Hypothalamus (tissue), 51 donors: Measurements from ENCODE around the gene MRPL39.
A peak's percentile ranks its signal among the peaks of the same experiment; 100 is the strongest.
"Not testable (repeated sequence)": the region's sequence is repeated elsewhere in the genome, so short reads cannot be mapped to it uniquely, and the experiment has no call there.

Experiments used
- DNase-seq, 51 donors: peaks; one replicate each; lab custom pipeline; 2025; lab: John Stamatoyannopoulos, UW

Gene MRPL39

DNA sequence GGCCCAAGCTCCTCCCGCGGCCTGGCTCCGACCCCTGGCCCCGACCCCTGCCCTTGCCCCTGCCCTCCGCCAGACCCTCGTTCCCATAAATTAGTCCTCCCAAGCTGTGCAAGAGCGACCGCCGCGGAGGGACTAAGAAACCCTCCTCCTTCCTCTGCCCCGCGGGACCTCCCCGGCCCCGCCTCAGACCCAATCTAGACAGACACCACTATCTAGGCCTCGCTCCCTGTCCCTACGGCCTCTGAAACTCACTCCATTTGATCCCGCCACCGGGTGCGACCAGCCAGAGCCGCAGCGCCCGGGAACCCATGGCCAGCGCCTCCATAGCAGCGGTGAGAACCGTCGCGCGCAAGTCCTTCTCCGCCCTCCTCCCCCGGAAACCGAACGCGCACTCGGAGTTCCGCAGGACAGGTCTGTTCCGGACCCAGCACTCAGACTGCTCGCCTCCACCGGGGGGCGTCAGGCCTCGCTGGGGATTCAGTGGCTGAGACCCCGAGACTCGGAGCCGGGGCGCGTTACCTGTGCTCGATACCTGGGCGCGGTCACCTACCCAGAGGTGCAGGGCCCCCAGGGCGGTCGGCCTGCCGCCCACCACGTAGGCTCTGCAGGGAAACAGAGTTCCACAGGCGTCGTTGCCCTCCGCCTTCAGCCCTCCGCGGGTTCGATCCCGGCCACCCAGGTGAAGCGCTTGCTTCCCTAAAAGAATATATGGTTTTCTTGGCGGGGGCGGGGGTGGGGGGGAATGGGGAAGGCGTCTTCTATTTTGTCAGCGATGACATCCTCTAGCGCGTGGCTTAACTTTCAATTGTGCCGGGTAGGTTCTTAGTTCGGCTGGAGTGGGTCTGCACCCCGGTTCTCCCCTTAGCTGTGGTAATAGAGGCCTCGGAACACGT is at the start of gene MRPL39:
TSS of gene MRPL39 (minus strand) at position 331 of the 893 bp plus-strand sequence. CDS start at position 325, 6 bp downstream.
- peak; percentile 31 to 89 (median 75) for DNase-seq

DNA sequence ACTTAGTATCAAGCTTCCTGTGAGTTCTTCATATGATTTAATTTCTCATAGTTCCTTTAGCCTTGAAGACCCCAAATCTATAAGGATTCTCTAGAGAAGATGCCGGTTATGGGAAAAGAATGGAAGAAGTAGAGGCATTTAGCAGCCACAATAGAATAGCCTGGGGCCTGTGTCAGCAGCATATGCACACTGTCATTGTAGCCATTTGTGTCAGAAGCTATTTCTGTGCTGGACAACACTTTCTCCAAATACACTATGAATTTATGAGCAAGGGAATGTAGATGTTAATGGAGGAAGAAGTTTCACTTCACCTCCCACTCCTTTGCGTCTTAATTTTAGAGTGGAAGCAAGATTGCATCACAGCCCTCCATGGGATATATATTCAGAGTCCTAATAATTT is 49.1 kb upstream of the MRPL39 start:
- no peak for DNase-seq

DNA sequence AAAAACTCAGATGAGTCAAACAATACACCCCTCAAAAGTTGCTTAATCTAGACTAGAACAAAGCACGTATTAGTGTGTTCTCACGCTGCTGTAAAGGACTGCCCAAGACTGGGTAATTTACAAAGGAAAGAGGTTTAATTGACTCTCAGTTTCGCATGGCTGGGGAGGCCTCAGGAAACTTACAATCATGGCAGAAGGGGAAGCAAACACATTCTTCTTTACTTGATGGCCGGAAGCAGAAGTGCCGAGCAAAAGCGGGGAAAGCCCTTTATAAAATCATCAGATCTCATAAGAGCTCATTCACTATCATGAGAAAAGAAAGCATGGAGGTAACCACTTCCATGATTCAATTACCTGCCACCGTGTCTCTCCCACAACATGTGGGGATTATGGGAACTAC is 41.9 kb upstream of the MRPL39 start:
- no peak for DNase-seq

DNA sequence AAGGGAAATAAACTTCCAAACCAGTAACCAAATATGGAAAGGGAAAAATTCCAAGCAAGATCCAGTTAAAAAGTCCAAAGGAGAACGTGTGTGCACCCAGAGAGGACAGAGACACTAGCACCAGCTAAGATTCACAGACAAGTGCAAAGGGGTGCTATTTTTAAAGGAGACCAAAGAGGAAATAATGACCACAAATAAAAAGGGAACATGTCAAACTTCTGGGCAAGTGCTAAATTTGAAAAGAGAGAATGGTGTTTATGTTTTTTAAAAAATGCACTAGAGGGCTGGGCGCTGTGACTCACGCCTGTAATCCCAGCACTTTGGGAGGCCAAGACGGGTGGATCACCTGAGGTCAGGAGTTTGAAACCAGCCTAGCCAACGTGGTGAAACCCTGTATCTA is 40.4 kb upstream of the MRPL39 start:
- no peak for DNase-seq

DNA sequence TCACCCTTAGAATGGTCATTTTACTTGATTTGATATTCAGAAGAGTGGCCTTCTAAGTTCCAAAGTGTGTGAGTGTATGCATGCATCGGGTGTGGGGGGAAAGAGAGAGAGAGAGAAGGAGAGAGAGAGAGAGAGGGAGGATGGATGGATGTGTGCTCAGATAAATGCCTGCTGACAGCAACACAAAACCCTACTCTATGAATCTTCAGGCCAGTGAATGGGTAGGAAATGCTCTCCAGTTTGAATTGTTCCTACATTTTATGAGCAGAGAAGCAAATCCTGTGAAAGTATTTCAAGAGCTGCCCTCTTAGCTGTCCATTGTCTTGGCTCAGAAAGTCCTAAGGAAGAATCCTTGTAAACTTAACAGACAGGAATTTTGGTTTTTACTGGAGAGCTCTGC is 39.2 kb upstream of the MRPL39 start:
- DNase-seq: no peak

DNA sequence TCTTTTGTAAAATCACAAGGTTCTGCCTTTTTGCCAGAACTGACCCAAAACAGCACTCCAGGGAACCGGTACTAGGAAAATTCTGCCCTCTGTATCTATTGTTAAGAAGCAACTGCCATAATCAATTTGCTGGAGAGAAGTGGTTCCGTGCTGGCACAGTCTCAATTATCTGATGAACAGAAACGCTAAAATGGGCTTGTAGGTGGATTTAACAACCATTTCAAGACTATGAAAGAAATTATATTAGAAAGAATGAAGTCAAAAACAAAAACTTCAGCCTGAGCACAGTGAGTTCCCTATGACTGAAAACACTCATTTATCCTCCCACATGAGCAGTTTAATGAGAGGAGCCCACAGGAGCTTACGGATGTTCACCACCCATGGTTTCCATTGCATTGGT is 36.2 kb upstream of the MRPL39 start:
- DNase-seq: peak in 1 of 51 donors; percentile 34

DNA sequence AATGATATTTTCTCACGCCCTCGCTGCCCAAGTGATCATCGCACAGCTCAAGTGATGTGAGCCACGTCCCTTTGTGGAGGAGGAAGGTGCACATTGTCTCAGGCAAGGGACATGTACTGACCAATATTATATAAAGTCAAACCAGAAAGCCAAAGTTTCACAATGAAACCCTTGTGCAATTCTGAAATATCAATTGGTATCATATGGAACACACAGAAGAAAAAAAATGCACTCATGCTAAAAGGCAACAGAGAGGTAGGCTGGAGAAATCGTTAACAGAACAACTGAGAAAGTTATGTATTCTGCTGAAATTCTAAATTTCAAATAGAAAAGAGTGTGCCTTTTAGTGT is 33.6 kb upstream of the MRPL39 start:
- DNase-seq: peak in 1 of 51 donors; percentile 28

DNA sequence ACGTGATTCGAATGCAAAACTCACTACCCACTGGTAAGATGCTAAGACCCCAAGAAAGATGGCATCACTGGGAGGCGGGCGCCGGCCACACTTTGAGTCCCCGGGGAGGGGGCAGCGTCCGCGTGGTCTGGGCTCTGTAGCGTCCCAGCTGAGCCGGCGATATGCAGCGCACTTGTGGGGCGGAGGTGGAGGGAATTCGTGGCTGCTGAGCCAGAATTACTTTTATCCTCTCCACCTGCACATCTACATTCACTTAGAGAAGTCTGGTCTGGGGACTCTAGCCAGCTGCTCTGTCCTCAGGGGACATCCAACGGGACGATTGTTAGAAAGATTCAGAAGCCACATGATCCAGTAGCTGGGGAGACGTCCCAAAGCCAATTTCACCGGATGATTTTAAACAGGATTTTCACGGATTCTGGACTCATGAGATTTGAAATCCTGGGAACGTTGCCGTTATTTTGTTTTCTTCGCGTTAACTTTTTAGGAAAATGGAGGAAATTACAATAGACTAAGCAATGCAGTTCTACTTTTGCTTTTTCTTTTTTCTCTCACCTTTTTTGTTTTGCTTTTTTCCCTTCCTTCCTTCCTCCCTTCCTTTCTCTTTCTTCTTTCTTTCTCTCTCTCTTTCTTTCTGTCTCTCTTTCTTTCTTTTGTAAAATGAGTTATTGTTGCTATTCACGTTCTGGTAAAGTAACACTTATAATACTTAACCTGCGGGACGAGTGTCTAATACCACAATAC is 33.1 kb upstream of the MRPL39 start:
- DNase-seq: peak in 45 of 51 donors; percentile 3 to 77 (median 34)

DNA sequence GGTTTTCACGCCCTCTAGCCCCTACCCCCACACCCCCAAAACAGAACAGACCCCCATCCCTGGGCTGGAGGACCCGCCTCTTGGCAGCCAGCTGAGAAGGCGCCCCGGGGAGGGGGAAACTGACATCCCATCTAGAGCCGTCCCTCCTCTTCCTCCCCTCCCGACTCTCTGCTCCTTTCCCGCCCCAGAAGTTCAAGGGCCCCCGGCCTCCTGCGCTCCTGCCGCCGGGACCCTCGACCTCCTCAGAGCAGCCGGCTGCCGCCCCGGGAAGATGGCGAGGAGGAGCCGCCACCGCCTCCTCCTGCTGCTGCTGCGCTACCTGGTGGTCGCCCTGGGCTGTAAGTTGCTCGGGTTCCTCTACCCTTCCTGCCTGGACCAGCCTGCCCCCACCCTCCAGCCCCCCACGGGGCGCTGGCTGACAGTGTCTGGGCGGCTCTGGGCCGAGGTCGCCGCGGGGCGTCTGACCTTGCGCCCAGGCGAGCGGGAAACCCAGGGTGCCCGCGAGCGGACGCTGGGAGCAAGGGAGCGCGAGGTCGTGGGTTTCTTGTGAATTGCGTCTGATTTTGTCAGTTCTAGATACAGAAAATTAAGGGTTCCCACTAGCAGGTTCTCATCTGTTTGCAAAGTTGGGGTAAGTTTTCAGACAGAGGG is 32.4 kb upstream of the MRPL39 start:
- peak in 39 of 51 donors; percentile 10 to 75 (median 42) for DNase-seq

DNA sequence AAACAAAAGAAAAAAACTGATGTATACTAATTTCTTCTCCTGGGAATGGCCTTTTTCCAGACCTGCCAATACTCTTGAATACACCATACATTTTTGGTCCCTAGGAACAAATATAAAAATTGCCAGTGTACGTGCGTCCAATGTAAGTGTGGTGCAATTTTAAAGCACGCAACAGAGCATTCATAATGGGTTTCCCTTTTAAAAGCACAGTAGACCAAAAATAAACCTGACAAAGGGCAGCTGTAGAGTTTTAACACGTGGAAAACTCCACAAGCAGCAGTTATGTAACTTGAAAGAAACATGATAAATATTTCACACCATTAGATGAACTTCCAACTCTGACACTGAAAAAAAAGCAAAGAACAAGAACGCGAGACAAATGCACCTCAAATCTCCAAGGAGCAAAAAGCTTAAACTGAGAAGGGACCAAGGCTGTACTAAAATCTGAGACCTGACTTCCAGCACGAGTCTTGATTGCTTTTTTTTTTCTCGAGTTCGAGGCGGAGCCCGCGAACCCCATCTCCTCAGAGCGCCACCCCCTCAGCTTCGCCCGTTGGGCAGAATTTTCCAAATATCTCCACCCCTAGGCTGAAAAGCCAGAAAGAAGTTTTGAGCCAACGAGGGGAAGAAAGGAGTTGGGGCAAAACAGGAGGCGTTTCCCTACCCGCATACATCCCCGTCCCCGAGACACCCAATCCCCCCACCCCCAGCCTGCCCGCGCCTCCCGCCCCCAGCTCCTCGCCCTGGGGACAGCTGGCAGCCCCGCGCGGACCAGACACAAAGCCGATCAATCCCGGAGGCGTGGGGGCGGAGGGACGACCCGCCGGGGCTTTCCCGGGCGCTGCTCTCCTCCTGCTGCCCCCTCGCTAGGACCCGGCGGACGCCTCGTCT is 31.6 kb upstream of the MRPL39 start, which contains the start of gene JAM2:
TSS of gene JAM2 (plus strand) at position 599 of the 891 bp plus-strand sequence. CDS start 564 bp downstream, outside the sequence.
- peak in 39 of 51 donors; percentile 10 to 75 (median 43) for DNase-seq

DNA sequence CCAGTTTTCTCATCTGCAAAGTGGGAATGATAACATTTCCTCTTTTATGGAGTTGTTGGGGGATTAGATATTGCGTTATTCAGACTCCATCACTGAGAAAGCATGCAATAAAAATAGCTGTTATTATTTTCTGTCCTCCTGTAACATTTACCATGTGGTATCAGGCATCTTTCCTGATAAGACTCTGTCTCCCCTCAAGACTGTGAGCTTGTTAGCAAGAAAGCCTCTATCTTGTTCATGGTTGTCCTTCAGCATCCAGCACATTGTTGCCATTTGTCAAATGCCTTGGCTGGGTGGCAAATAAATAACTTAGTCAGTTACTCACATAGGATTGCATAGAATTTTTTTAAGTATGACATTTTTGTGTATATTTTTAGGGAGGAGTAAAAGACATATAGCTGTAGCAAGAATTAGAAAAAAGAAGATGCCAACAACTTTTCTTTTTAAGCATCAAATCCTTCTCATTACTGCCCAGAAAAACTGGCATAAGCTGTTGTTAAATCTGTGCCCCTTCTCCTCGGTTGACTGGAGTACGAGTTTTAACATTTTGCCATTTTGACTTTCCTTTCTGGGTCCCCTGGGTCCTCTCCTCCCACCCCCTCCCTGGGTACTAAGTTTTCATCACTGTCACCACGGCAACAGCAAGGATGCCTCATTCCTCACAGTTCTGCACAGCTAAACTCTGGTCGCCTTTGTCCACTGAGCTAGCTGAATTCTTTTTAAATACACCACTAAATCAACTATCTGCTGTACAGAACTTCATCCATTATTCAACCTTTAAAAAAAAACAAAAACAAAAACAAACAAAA is 30.8 kb upstream of the MRPL39 start:
- peak in 2 of 51 donors; percentile 1 to 4 for DNase-seq

DNA sequence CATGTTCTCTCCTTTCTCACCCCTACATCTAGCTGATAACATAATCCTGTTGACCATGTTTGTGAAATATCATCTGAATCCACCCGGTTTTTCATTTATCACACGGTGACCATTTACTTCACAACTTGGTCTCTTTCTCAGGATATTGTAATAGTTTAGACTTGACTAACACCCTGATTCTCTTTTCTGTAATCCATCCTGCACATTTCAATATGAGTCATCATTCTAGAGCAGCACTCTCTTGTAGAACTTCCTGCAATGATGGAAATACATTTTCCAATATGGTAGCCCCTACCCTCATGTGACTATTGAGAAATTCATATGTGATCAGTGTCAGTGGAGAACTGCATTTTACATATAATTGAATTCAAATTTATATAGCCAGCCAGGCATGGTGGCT is 29.4 kb upstream of the MRPL39 start:
- no peak for DNase-seq

DNA sequence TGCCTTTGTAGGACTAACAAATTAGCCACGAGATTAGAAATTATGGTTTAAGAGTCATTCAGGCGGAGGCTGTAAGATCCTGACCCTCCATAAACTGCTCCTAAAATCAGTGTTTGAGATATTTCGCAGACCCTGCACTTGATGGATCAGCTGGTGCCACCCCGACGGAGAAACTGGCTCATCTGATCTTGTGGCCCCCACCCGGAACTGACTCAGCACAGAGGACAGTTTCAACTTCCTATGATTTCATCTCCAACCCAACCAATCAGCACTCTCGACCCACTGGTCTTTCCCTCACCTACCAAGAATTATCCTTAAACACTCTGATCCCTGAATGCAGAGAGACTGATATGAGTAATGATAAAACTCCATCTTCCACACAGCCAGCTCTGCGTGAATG is 28.0 kb upstream of the MRPL39 start:
- no peak for DNase-seq

DNA sequence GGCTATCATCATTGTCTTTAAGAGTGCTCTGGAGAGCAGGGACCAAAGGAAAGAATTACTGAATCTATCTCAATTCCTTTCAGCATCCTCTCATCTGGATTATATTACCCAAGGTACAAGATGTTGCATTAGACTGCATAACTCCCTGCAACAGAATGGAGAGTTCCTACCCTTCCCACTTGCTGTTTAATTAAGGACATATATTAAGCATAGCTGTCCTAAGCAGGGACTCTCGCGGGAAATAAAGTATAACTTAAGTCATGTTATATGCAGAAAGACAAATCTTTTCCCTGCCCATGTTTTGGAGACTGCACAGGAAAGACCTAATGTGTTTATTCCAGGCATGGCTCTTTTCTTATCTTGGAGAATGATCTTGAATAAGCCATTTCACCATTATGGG is 25.0 kb upstream of the MRPL39 start:
- DNase-seq: no peak

DNA sequence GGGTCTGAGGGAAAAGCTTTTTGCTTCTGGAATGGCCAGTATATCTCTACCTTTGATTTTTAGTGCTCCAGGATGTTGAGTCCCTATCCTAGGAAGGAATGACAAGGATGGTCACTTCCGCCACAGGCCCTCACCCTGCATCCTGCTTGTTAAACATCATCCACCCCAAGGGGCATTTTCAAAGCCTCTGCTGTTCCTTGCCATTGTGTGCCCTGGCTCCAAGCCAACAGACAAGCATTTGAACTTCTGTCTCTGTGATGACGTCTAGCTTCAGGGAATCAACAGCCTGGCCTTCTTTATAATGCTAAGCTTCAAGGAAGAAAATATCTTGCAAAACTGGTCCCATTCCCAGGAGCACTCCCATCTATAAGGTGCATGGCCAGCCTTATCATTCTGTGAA is 19.5 kb upstream of the MRPL39 start:
- DNase-seq: peak in 4 of 51 donors; percentile 3 to 7 (median 4)

DNA sequence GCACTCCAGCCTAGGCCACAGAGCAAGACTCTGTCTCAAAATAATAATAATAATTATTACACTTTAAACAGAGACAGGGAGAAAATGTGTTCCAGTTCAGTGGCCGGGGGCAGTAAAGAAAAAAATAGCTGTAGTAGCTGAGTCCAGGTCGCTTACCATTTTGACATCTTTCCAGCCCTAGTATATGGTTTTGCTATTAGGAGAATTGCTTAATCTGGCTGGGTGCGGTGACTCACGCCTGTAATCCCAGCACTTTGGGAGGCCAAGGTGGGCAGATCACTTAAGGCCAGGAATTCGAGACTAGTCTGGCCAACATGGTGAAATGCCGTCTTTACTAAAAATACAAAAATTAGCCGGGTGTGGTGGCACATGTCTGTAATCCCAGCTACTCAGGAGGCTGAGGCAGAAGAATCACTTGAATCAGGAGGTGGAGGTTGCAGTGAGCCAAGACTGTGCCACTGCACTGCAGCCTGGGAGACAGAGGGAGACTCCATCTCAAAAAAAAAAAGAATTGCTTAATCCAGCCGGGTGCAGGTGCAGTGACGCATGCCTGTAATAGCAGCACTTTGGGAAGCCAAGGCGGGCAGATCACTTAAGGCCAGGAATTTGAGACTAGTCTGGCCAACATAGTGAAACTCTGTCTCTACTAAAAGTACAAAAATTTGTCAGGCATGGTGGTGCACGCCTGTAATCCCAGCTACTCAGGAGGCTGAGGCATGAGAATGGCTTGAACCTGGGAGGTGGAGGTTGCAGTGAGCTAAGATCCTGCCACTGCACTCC is 18.7 kb upstream of the MRPL39 start:
- DNase-seq: not testable (repeated sequence)

DNA sequence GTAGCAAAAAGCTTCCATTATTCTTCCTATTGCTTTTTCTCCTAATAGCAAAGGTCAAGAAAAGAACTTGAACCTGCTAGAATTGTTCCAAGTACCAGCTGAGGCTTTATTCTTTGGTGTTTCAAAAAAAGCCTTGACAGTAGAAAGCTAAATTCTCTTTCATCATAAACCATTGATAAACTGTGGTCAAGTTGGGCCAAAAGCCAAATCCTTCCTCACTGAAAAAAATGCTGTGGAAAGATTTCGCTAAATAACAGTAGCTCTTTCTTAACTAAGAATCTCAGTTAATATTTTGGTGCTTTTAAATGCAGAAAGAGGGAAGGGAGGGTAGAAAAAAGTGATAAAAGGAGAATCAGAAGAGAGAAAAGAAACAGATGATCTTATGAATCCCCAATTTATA is 17.8 kb upstream of the MRPL39 start:
- DNase-seq: no peak

DNA sequence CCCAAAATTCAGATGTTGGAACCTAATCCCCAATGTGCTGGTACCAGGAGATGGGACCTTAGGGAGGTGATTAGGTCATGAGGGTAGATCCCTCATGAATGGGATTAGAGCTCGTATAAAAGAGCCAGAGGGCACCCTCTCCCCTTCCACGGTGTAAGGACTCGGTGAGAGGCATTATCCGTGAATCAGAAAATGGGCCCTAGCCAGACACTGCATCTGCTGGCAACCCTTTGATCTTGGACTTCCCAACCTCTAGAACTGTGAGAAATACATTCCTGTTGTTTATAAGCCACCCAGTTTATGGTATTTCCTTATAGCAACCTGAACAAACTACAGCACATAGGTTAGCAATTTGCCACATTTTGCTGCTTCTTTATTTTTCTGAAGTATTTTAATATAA is 17.2 kb upstream of the MRPL39 start:
- DNase-seq: no peak
